Upper lobe of left lung (tissue), 4 donors: Measurements from ENCODE around the gene CD276.

Experiments used
- CTCF ChIP-seq, 6 experiments: fragments of 450-650 bp in 4 of 6; fragments of 200-600 bp in 2 of 6; sonication (generic) in 2 of 6; IDR thresholded peaks; one replicate each; pipeline ENCODE4 v1.5.1; 2016 to 2019; ENCODE audit warnings: antibody characterized with exemption in 6 of 6
- EP300 ChIP-seq, 4 donors: sonication (generic); formaldehyde crosslinking; IDR thresholded peaks; one replicate each; pipeline ENCODE4 v1.5.1; 2017; ENCODE audit warnings: antibody characterized with exemption in 4 of 4, control low read depth in 2 of 4
- POLR2A ChIP-seq, 4 donors: fragments of 450-650 bp; IDR thresholded peaks; one replicate each; pipeline ENCODE4 v1.5.1; 2016 to 2017; ENCODE audit warnings: antibody characterized with exemption in 4 of 4, mild to moderate bottlenecking in 2 of 4
- POLR2AphosphoS5 ChIP-seq, 2 donors: sonication (generic); formaldehyde crosslinking; IDR thresholded peaks; one replicate each; pipeline ENCODE4 v1.5.1; 2017; ENCODE audit warnings: antibody characterized with exemption in 2 of 2

- TF ChIP-seq EP300 (IDR thresholded peaks at IDR 0.05) (no peak), CTCF (IDR thresholded peaks at IDR 0.05) (no peak), POLR2A (IDR thresholded peaks at IDR 0.05) (no peak), POLR2AphosphoS5 (IDR thresholded peaks at IDR 0.05) (no peak)
Observed at GRCh38 chr15:73754461-73754860, 70.3 kb downstream of the CD276 start.
